SU-DHL-6 (cell line): ENCODE measurements around the gene TUNAR.

Experiments
- H2AFZ ChIP-seq: fragments of 200-600 bp; sonication (generic); 2 replicates; pipeline ENCODE4 v1.6.1; 2014; ENCODE audit warnings: low read depth, mild to moderate bottlenecking, moderate library complexity, mixed read lengths, antibody characterized with exemption, low read length; ENCODE audit not compliant: severe bottlenecking
- H3F3A ChIP-seq: fragments of 200-600 bp; shearing (Covaris generic); 2 replicates; pipeline ENCODE4 v1.6.0; 2016; ENCODE audit warnings: antibody characterized with exemption, mild to moderate bottlenecking; ENCODE audit not compliant: insufficient read depth
- H3K27ac ChIP-seq: fragments of 200-600 bp; sonication (generic); 2 replicates; pipeline ENCODE4 v1.5.1; 2016; ENCODE audit warnings: low read depth, mild to moderate bottlenecking, low read length, moderate library complexity, mixed read lengths
- H3K27me3 ChIP-seq: fragments of 200-600 bp; sonication (generic), shearing (Covaris generic); 2 replicates; pipeline ENCODE4 v1.6.0; 2014; ENCODE audit warnings: mild to moderate bottlenecking, low read length
- H3K36me3 ChIP-seq: fragments of 200-600 bp; sonication (generic); 2 replicates; pipeline ENCODE4 v1.6.1; 2014; ENCODE audit warnings: mild to moderate bottlenecking, low read length, mixed read lengths
- H3K4me2 ChIP-seq: fragments of 300-600, 200-600 bp; shearing (Covaris generic), sonication (generic); 2 replicates; pipeline ENCODE4 v1.6.0; 2014; ENCODE audit warnings: low read length, low read depth, mild to moderate bottlenecking; ENCODE audit not compliant: poor library complexity, severe bottlenecking
- H3K4me3 ChIP-seq: fragments of 200-600 bp; sonication (generic); 2 replicates; pipeline ENCODE4 v1.5.1; 2014; ENCODE audit warnings: antibody characterized with exemption, low read length, mild to moderate bottlenecking, mixed read lengths; ENCODE audit not compliant: insufficient read depth, poor library complexity, severe bottlenecking
- H3K79me2 ChIP-seq: fragments of 200-600 bp; sonication (generic); 2 replicates; pipeline ENCODE4 v1.6.1; 2014; ENCODE audit warnings: mild to moderate bottlenecking, low read length, moderate library complexity; ENCODE audit not compliant: insufficient read depth
- H3K9ac ChIP-seq: fragments of 200-600 bp; sonication (generic); 2 replicates; pipeline ENCODE4 v1.7.0; 2014; ENCODE audit warnings: mild to moderate bottlenecking, low read length
- H3K9me2 ChIP-seq: fragments of 200-600 bp; sonication (generic); replicated peaks from 2 replicates; pipeline ENCODE4 v1.6.1; 2014; ENCODE audit warnings: low read length; ENCODE audit not compliant: insufficient read depth
- H3K9me3 ChIP-seq: fragments of 200-600 bp; sonication (generic); 2 replicates; pipeline ENCODE4 v1.6.1; 2014; ENCODE audit warnings: low read length, mixed read lengths; ENCODE audit not compliant: insufficient read depth
- H4K20me1 ChIP-seq: fragments of 200-600 bp; sonication (generic); 2 replicates; pipeline ENCODE4 v1.6.1; 2014; ENCODE audit warnings: low read depth, mild to moderate bottlenecking, antibody characterized with exemption, low read length, moderate library complexity, mixed read lengths
- EZH2phosphoT487 ChIP-seq: fragments of 200-600 bp; sonication (generic), shearing (Covaris generic); conservative IDR thresholded peaks from 2 replicates; pipeline ENCODE4 v1.6.1; 2018; ENCODE audit warnings: mild to moderate bottlenecking, antibody characterized with exemption, low read length, moderate library complexity, mixed read lengths
- TF ChIP-seq, protein P1 (sequence below): fragments of 200-600 bp; sonication (generic); IDR thresholded peaks from one replicate; pipeline ENCODE4 v1.5.1; 2017; ENCODE audit warnings: antibody characterized with exemption, mild to moderate bottlenecking, low read length, moderate library complexity; ENCODE audit not compliant: insufficient read depth, poor library complexity, severe bottlenecking

The TUNAR gene

GRCh38 chr14:95918466-95918865 lies 41.8 kb downstream of the TUNAR start:
- H3K27ac ChIP-seq: no peak overlapping the region
- H4K20me1 ChIP-seq: no peaks in the 10 kb centered on the region
- H3K9ac ChIP-seq: no peak overlapping the region
- H3F3A ChIP-seq: no peaks in the 10 kb centered on the region
- no peak overlapping the region for H3K4me2 ChIP-seq
- no peak overlapping the region for H3K4me3 ChIP-seq
- H3K9me3 ChIP-seq: no peaks in the 10 kb centered on the region
- H3K79me2 ChIP-seq: no peaks in the 10 kb centered on the region
- no peak for TF ChIP-seq EZH2phosphoT487
- TF ChIP-seq, protein P1, sequence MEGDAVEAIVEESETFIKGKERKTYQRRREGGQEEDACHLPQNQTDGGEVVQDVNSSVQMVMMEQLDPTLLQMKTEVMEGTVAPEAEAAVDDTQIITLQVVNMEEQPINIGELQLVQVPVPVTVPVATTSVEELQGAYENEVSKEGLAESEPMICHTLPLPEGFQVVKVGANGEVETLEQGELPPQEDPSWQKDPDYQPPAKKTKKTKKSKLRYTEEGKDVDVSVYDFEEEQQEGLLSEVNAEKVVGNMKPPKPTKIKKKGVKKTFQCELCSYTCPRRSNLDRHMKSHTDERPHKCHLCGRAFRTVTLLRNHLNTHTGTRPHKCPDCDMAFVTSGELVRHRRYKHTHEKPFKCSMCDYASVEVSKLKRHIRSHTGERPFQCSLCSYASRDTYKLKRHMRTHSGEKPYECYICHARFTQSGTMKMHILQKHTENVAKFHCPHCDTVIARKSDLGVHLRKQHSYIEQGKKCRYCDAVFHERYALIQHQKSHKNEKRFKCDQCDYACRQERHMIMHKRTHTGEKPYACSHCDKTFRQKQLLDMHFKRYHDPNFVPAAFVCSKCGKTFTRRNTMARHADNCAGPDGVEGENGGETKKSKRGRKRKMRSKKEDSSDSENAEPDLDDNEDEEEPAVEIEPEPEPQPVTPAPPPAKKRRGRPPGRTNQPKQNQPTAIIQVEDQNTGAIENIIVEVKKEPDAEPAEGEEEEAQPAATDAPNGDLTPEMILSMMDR: no peak
- H3K9me2 ChIP-seq: no peaks in the 10 kb centered on the region
- no peaks in the 10 kb centered on the region for H3K36me3 ChIP-seq
- H2AFZ ChIP-seq: no peak overlapping the region
- no peaks in the 10 kb centered on the region for H3K27me3 ChIP-seq

GRCh38 chr14:95920769-95921438 lies 44.3 kb downstream of the TUNAR start:
- H3K27me3 ChIP-seq: no peaks in the 10 kb centered on the region
- no peaks in the 10 kb centered on the region for H3K9me2 ChIP-seq
- H4K20me1 ChIP-seq: no peaks in the 10 kb centered on the region
- no peak overlapping the region for H3K27ac ChIP-seq
- H3K9ac ChIP-seq: no peak overlapping the region
- no peak overlapping the region for H3K4me3 ChIP-seq
- no peaks in the 10 kb centered on the region for H3K36me3 ChIP-seq
- no peaks in the 10 kb centered on the region for H3F3A ChIP-seq
- no peak overlapping the region for H2AFZ ChIP-seq
- H3K4me2 ChIP-seq: no peak overlapping the region
- TF ChIP-seq, protein P1: no peak
- no peak for TF ChIP-seq EZH2phosphoT487
- no peaks in the 10 kb centered on the region for H3K9me3 ChIP-seq
- H3K79me2 ChIP-seq: no peaks in the 10 kb centered on the region

- Histone ChIP-seq H3K4me3 (no peak overlapping the region), H3K9ac (no peak overlapping the region), H3K9me2 (no peaks in the 10 kb centered on the region), H2AFZ (no peak overlapping the region), H4K20me1 (no peaks in the 10 kb centered on the region), H3K27ac (no peak overlapping the region), H3K79me2 (no peaks in the 10 kb centered on the region), H3K27me3 (no peaks in the 10 kb centered on the region), H3K9me3 (no peaks in the 10 kb centered on the region), H3K36me3 (no peaks in the 10 kb centered on the region), H3F3A (no peaks in the 10 kb centered on the region), H3K4me2 (no peak overlapping the region)
- TF ChIP-seq EZH2phosphoT487: no peak
- TF ChIP-seq, protein P1: no peak
Measured at GRCh38 chr14:95922080-95922479, 45.4 kb downstream of the TUNAR start.

DNA sequence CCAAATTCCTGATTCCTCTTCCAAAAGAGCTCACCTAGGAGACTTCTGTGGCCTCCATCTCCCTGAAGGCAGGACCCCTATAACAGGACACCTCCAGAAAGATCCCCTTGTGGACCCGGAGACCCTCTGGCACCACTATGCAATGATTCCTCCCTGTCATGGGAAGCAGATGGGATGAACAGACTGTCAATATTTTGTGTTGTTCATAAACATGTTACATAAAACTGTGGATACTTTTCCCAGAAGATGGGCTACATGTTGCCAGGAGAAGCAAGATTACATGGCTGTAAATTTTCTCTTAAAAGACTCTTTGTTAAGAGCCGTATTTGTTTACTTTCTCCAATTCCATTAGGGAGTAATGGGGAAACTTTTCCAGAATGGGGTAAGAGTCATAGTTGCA lies 52.1 kb downstream of the TUNAR start:
- Histone ChIP-seq H3K27me3 (no peaks in the 10 kb centered on the region), H3K4me2 (no peak overlapping the region), H3K27ac (no peak overlapping the region)

More for the DNA sequence above, 52.1 kb downstream of the TUNAR start:
- Histone ChIP-seq H4K20me1 (no peaks in the 10 kb centered on the region), H3K79me2 (no peaks in the 10 kb centered on the region), H3K9ac (no peak overlapping the region), H3K9me3 (no peaks in the 10 kb centered on the region), H3K36me3 (no peaks in the 10 kb centered on the region), H3F3A (no peaks in the 10 kb centered on the region), H3K4me3 (no peak overlapping the region), H3K9me2 (no peaks in the 10 kb centered on the region), H2AFZ (no peak overlapping the region)
- TF ChIP-seq, protein P1: no peak
- TF ChIP-seq EZH2phosphoT487: no peak
